Upper lobe of left lung (tissue), 6 donors: ENCODE results near the gene ATG4C. TPM values are rescaled to one million over a fixed set of nuclear protein-coding genes. Genes with fewer than 3 reads are reported as not detected.

Source experiments
- ATAC-seq, 2 donors: fragments of 200-7000 bp; cut with Tn5 transposase; one replicate each; pipeline ENCODE4 v1.9.1; 2022; ENCODE audit warnings: mild to moderate bottlenecking in 2 of 2, moderate library complexity in 2 of 2; ENCODE audit not compliant: low FRiP score in 2 of 2
- DNase-seq, 2 donors: peaks; one replicate each; pipeline ENCODE4 v3.0.0-alpha.2; 2019 to 2020
- H3K27ac ChIP-seq, 4 donors: fragments of 200-600 bp; sonication (generic); one replicate each; pipeline ENCODE4 v1.5.1; 2016 to 2019
- H3K27me3 ChIP-seq, 4 donors: fragments of 200-600 bp; sonication (generic); one replicate each; pipeline ENCODE4 v1.5.1; 2017 to 2019
- H3K36me3 ChIP-seq, 4 donors: fragments of 200-600 bp; sonication (generic); one replicate each; pipeline ENCODE4 v1.5.1; 2016 to 2019
- H3K4me1 ChIP-seq, 4 donors: fragments of 200-600 bp; sonication (generic); one replicate each; pipeline ENCODE4 v1.5.1; 2018 to 2019
- H3K4me3 ChIP-seq, 4 donors: fragments of 200-600 bp; sonication (generic); one replicate each; pipeline ENCODE4 v1.5.1; 2017 to 2019; ENCODE audit warnings: mild to moderate bottlenecking in 2 of 4, moderate library complexity in 1 of 4
- H3K9me3 ChIP-seq, 4 donors: fragments of 200-600 bp; sonication (generic); one replicate each; pipeline ENCODE4 v1.5.1; 2018 to 2019
- EP300 ChIP-seq, 4 donors: sonication (generic); formaldehyde crosslinking; IDR thresholded peaks; one replicate each; pipeline ENCODE4 v1.5.1; 2017; ENCODE audit warnings: antibody characterized with exemption in 4 of 4, control low read depth in 2 of 4
- POLR2A ChIP-seq, 4 donors: fragments of 450-650 bp; IDR thresholded peaks; one replicate each; pipeline ENCODE4 v1.5.1; 2016 to 2017; ENCODE audit warnings: antibody characterized with exemption in 4 of 4, mild to moderate bottlenecking in 2 of 4
- POLR2AphosphoS5 ChIP-seq, 2 donors: sonication (generic); formaldehyde crosslinking; IDR thresholded peaks; one replicate each; pipeline ENCODE4 v1.5.1; 2017; ENCODE audit warnings: antibody characterized with exemption in 2 of 2
- WGBS, 2 donors: methylation state at CpG; one replicate each; pipeline ENCODE4 v1.1.5; 2017 to 2018; 5-methylcytosine and 5-hydroxymethylcytosine counted together
- total RNA-seq, 6 donors: library from RNA; depleted of rRNA in 4 of 6; stranded (reverse); fragments of >200 nt in 4 of 6; gene quantifications; one replicate each; pipeline versions ENCODE4 v1.1.0 to v1.2.1, GENCODE V29; 2016 to 2021
- TF ChIP-seq, protein P1 (sequence below), 6 experiments: fragments of 450-650 bp in 4 of 6; fragments of 200-600 bp in 2 of 6; sonication (generic) in 2 of 6; IDR thresholded peaks; one replicate each; pipeline ENCODE4 v1.5.1; 2016 to 2019; ENCODE audit warnings: antibody characterized with exemption in 6 of 6
- donor health status: DM: no; HTN: no; CAD: no; lungs with moderate emphysema.
- donor health status: DM: no; HTN: yes; CAD: no; lungs with severe emphysema.

Gene ATG4C
- total RNA-seq, 6 donors from 2014 or later = 2.1 to 14.8 (median 7.6) TPM

DNA sequence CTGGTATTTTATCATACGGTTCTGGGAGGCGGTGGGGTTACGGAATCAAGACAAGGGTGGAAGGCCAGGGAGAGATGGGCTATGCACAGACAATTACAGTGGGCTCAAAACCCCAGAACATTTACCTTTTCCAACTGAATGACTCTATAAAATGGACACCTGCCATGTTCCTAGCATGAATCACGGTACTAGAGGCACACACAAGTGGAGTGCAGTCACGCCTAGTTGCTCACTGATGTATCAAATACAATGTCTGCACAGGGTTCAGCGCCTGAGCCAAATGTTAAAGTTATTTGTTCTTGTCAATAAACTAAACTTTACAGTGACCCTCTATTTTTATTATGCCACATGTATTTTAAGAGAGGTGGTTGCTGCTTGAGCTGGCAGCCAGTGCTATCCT, 121.4 kb downstream of the ATG4C start:
- Histone ChIP-seq H3K4me1 (no peaks in the 10 kb centered on the region), H3K27ac (no peak overlapping the region), H3K9me3 (no peaks in the 10 kb centered on the region), H3K4me3 (no peak overlapping the region), H3K36me3 (no peaks in the 10 kb centered on the region), H3K27me3 (no peaks in the 10 kb centered on the region)
- DNase-seq = no peak
- TF ChIP-seq POLR2A (IDR thresholded peaks at IDR 0.05) = no peak
- ATAC-seq = no peak
- WGBS, 2 donors = 89 to 94% methylated on average over 6 of the region's 6 CpGs

- Histone ChIP-seq H3K36me3 (no peaks in the 10 kb centered on the region), H3K4me3 (no peak overlapping the region), H3K9me3 (no peaks in the 10 kb centered on the region), H3K27ac (no peak overlapping the region), H3K27me3 (no peaks in the 10 kb centered on the region), H3K4me1 (no peaks in the 10 kb centered on the region)
- DNase-seq (no peak), ATAC-seq (no peak)
- TF ChIP-seq EP300 (IDR thresholded peaks at IDR 0.05) (no peak), POLR2A (IDR thresholded peaks at IDR 0.05) (no peak), POLR2AphosphoS5 (IDR thresholded peaks at IDR 0.05) (no peak)
- TF ChIP-seq, protein P1, sequence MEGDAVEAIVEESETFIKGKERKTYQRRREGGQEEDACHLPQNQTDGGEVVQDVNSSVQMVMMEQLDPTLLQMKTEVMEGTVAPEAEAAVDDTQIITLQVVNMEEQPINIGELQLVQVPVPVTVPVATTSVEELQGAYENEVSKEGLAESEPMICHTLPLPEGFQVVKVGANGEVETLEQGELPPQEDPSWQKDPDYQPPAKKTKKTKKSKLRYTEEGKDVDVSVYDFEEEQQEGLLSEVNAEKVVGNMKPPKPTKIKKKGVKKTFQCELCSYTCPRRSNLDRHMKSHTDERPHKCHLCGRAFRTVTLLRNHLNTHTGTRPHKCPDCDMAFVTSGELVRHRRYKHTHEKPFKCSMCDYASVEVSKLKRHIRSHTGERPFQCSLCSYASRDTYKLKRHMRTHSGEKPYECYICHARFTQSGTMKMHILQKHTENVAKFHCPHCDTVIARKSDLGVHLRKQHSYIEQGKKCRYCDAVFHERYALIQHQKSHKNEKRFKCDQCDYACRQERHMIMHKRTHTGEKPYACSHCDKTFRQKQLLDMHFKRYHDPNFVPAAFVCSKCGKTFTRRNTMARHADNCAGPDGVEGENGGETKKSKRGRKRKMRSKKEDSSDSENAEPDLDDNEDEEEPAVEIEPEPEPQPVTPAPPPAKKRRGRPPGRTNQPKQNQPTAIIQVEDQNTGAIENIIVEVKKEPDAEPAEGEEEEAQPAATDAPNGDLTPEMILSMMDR (IDR thresholded peaks at IDR 0.05) = no peak
- WGBS, 2 donors = 90 to 94% methylated on average over 8 of the region's 8 CpGs
These were observed 121.9 kb downstream of the ATG4C start for GRCh38 chr1:62905872-62906271.

GRCh38 chr1:62906428-62906886, 122.5 kb downstream of the ATG4C start:
- H3K27me3 ChIP-seq = no peaks in the 10 kb centered on the region
- H3K36me3 ChIP-seq = no peaks in the 10 kb centered on the region
- no peak for TF ChIP-seq POLR2AphosphoS5 (IDR thresholded peaks at IDR 0.05)
- TF ChIP-seq POLR2A (IDR thresholded peaks at IDR 0.05) = no peak
- TF ChIP-seq, protein P1 (IDR thresholded peaks at IDR 0.05) = no peak
- no peak for TF ChIP-seq EP300 (IDR thresholded peaks at IDR 0.05)
- ATAC-seq = no peak
- H3K9me3 ChIP-seq = no peaks in the 10 kb centered on the region
- no peak overlapping the region for H3K27ac ChIP-seq
- WGBS, 2 donors = 63 to 64% methylated on average over 9 of the region's 9 CpGs
- H3K4me1 ChIP-seq = no peaks in the 10 kb centered on the region
- H3K4me3 ChIP-seq = no peak overlapping the region
- no peak for DNase-seq

- Histone ChIP-seq H3K4me3 (no peak overlapping the region), H3K9me3 (no peaks in the 10 kb centered on the region), H3K27me3 (no peaks in the 10 kb centered on the region), H3K4me1 (no peaks in the 10 kb centered on the region), H3K36me3 (no peaks in the 10 kb centered on the region), H3K27ac (no peak overlapping the region)
- 70 to 82% methylated on average over 2 of the region's 2 CpGs for WGBS, 2 donors
- TF ChIP-seq, protein P1 (IDR thresholded peaks at IDR 0.05) = no peak
- TF ChIP-seq EP300 (IDR thresholded peaks at IDR 0.05) (no peak), POLR2AphosphoS5 (IDR thresholded peaks at IDR 0.05) (no peak), POLR2A (IDR thresholded peaks at IDR 0.05) (no peak)
- ATAC-seq (no peak), DNase-seq (no peak)
These were observed 124.3 kb downstream of the ATG4C start for GRCh38 chr1:62908168-62908695.

GRCh38 chr1:62912028-62912638, 128.2 kb downstream of the ATG4C start:
- no peaks in the 10 kb centered on the region for H3K36me3 ChIP-seq
- ATAC-seq (no peak), DNase-seq (no peak)
- TF ChIP-seq, protein P1 (IDR thresholded peaks at IDR 0.05) = peak in 3 of 6 experiments; percentile 23 to 41 (median 27)
- TF ChIP-seq POLR2A (IDR thresholded peaks at IDR 0.05) = no peak
- no peak for TF ChIP-seq POLR2AphosphoS5 (IDR thresholded peaks at IDR 0.05)
- TF ChIP-seq EP300 (IDR thresholded peaks at IDR 0.05) = no peak
- no peaks in the 10 kb centered on the region for H3K27me3 ChIP-seq
- H3K4me1 ChIP-seq = no peaks in the 10 kb centered on the region
- no peak overlapping the region for H3K27ac ChIP-seq
- H3K9me3 ChIP-seq = no peaks in the 10 kb centered on the region
- no peak overlapping the region for H3K4me3 ChIP-seq

Other genes with a start within 250 kb of the ATG4C start
- gene ANGPTL3, start 186.6 kb upstream of the ATG4C start, total RNA-seq = not detected
- gene DOCK7, start 95.7 kb upstream of the ATG4C start, total RNA-seq = 10 to 100 TPM; 19.4 to 31.9 (median 26.4) TPM